NOMO-1 (cell line): ENCODE data around the gene PPP2R2B.
A peak's percentile ranks its signal among the peaks of the same experiment; 100 is the strongest.

ENCODE experiments used
- DNase-seq, 2 experiments: peaks; one replicate each; lab custom pipeline; 2025; ENCODE audit not compliant: unreplicated experiment in 2 of 2; lab: John Stamatoyannopoulos, UW

The PPP2R2B gene

GRCh38 chr5:146828385-146828784 is 50.2 kb downstream of the PPP2R2B start:
- no peak for DNase-seq

DNA sequence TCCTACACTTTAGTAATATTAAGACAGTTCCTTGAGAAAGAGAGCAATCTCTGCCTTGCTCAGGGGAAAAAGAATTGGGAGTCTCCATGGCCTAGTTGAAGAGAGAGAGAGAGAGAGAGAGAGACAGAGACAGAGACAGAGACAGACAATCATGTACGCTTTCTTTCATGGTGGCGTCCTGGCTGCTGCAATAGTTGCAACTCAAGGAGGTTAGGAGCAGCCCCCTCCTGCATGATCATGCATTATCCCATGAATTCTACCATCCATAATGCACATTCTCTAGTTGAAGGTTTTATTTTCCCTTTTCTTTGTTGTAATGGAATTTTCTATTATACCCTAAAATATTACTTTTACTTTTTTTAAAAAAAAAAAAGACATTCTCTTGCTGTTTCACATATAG is 50.7 kb downstream of the PPP2R2B start:
- DNase-seq, result no peak

DNA sequence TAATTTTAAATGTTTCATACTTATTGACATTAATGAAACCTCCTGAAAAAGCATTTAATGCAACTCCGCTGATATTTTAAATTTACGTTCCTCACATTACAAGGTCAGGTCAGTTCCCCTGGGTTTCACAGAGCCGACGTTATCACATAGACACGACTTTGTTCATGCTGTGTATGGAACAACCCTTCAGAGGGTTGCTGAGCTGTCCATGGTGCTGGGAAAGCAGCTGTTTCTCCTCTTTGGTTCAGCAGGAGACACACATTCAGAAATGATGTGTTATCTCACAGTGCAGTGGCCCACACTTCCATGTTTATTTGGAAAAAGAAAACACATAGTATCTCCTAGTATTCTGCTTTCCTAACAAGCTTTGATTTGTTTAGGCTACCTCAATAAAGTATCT is 53.5 kb downstream of the PPP2R2B start:
- no peak for DNase-seq

DNA sequence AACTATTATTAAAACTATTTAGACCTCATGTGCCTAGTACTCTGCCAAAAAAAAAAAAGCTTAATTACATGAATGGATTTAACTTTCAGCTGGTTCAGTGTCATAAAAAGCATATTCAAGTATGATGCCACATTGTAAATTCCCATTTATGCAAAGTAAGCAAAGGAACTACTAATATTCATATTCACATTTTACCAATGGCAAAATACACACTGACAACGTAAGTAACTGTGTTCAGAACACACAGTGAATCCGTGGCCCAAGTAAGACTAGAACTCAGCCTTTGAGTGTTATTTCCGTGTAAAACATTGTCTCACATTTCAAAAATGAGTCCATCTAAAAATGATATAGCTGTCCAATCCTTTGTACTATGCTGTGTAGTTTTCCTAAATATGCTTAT is 56.8 kb downstream of the PPP2R2B start:
- no peak for DNase-seq

DNA sequence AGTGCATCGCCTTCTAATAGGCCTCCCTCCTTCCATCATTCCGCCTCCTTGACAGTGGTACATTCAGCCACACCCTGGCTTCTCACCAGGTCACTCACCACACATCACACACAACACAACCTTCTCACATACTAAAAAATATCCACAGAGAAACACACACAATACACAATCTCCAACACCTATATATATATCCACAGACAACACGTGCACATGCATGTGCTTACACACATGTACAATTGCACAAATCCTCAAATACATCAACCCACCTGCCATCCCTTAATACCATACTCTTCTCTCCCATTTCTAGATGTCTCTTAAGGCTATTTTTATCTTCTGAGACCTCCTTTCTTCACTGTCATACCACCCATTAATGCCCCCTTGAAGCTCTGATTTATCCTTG is 57.6 kb downstream of the PPP2R2B start:
- DNase-seq, result no peak

DNA sequence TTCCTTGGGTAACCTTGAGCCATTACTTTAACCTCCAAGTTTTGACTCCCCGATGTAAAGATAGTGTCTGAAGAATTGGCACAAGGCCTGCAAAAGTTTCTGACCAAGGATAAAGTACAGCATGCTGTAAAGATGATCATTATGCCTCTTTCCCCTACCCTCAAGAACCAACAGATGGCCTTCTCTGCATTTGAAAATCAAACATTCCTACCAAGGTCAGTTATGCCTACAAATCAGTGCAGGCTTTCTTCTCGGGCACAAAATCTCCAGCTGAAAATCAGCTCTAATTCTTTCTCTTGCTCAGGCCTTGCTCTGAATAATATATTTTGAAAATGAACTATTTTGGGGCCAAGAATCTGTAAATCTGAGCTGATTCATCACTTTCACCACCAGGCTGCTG is 59.7 kb downstream of the PPP2R2B start:
- DNase-seq, result no peak

GRCh38 chr5:146817973-146818372 is 60.6 kb downstream of the PPP2R2B start:
- DNase-seq, result no peak

DNA sequence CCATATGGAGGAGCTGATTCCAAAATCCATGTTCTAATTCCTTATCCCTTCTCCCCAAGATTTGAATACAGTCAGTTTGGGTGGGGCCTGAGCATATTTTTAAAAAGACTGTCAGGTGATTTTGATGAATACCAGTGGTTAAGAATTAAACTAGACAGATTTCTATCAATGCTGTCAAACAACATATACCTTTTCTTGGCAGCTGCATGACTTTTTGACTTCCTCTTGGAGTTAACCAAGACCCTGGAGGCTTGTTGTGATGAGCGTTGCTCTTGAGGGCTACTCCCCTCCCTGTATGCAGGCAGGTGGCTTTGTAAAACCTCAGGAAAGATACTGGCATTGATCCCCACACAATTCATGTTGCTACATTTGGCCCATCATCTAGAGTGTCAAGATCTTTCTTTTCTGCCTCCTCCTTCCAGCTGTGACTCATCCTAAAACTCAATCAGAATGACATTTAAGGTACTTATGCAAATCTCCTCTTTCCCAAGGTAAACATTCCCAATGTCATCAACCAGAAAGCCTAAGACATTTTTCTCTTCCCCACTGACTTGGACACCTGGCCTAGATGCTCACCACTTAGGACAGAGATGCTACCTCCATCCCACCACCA is 61.7 kb downstream of the PPP2R2B start:
- no peak for DNase-seq

DNA sequence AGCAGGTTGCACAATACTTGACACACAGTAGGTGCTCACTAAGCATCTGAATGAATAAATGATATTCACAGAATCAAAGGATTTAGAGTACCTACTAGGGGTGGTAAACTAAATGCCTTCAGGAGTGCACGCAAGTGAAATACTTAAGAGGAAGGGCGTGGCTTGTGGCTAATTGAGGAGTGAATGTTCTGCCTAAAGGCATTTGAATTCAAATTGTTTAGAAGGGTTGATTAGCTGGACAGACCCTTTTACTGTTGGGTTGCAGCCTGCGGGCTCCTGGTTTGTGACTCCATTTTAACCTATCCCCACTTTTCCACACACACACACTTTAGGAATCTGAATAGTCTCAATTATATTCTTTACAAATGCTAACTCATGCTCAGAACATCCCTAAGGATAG is 63.1 kb downstream of the PPP2R2B start:
- no peak for DNase-seq

GRCh38 chr5:146813346-146814157 is 65.0 kb downstream of the PPP2R2B start:
- DNase-seq, result peak; percentile 34 to 60

DNA sequence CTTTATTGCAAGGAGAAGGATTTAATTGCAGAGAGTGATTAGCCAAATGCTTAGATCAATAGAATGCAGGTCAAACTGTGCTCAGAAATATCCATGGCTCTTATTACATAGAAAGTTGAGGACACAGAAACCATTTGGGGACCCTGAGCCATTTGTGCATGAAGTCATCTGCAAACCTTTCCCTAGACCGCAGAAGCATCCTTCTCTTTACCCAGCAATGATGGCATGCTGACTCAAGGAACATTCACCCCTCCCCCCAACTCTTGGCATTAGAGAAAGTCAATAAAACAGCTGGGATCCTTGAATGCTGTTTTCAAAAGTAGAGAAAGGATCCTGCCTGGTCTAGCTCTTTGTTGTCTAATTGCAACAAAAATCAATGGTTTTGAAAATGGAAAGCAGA is 73.5 kb downstream of the PPP2R2B start:
- DNase-seq, result no peak

DNA sequence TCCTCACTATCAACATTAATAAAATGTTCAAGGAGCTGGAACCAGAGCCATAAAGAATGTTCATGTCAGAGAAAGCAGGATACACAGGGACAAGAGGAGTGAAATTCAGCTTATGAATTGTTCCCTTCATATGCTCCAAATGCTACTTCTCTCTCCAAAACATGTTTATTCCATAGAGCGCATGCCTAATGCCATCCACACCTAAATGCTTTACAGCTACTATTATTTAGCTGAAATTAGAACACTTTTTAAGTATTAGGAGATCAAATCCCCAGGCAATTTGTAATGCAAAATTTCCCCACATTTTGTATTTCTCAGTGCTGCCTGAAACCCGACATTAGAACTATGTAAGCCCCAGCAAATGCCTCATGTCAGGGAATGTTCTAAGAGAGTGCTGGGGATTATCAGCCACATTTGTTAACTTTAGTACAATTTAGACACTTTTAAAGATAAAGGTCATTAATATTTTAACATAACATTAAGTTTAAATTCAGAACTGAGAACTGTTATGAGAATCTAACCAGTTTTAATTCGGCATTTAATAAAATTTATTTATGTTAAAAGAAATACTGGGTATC is 75.5 kb downstream of the PPP2R2B start:
- no peak for DNase-seq

GRCh38 chr5:146799671-146800070 is 78.9 kb downstream of the PPP2R2B start:
- no peak for DNase-seq

GRCh38 chr5:146799231-146799630 is 79.3 kb downstream of the PPP2R2B start:
- DNase-seq, result no peak

DNA sequence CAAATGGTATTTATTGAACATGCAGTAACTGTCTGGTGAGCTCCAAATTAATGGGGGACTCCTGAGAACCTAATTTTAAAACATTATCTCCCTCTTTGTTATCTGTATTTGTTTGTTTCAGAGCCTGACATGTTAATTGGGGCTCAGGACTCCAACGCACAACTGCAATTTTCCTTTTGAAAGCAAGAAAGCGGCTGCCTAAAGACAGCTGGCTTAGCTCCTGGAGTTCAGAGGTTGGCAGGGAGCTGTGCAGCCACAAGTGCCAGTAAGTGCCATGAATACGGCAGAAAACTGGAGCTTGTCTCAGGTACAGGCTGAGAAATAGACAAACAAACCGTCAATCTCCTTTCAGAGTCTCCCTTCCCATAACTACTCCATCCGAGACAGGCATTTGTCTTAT is 80.9 kb downstream of the PPP2R2B start:
- DNase-seq, result no peak

- DNase-seq, result no peak
These were observed 81.6 kb downstream of the PPP2R2B start for GRCh38 chr5:146796911-146797310.

DNA sequence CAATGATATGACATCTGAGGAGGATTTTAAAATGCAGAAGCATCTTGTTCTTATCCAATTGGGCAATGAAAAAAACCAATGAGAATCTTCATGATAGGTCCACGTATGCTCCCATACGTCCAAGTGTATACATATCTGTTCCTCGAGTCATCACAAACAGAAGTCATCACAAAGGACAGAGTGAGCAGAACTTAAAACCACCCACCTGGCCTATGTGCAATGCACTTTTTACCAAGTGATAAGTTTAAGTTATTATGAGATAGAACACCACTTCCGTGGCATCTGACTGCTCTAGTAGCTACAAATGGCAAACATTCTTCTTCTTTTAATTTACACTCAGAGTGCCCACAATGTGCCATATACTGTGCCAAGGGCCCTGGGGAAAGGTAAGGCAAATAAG is 82.4 kb downstream of the PPP2R2B start:
- DNase-seq, result no peak

DNA sequence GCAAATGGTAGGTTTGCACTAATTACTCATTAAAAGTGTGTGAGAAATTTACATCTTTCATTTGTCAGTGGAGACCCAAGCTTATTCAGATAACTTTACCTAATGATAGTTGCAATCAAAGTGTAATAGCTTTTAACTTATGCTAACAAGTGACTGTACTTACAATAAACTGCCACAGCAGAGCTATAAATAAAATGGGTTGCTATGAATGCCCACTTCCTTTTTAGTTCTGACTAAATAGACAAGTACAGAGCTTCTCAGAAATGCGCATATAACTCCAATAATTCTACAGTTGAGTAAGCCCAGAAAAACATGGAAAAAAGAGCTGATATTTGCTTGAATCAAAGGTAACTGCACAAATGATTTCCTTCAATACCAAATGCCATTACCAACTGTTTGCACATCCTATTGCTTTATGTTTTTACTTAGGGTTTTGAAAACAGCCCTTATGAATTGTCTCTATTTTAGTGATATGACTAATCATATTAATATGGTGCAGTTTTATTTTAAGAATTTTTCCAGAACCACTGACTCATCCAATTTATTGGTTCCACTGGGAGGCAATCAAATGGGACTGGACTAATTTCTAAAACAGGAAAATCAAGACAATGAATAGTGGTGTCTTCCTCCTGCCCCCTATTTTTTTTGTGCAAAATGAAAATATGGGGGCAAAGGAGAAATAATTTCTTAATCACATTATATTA is 84.1 kb downstream of the PPP2R2B start:
- DNase-seq, result peak in 1 of 2 experiments; percentile 11

- no peak for DNase-seq
These were observed 84.8 kb downstream of the PPP2R2B start for GRCh38 chr5:146793709-146794108.

DNA sequence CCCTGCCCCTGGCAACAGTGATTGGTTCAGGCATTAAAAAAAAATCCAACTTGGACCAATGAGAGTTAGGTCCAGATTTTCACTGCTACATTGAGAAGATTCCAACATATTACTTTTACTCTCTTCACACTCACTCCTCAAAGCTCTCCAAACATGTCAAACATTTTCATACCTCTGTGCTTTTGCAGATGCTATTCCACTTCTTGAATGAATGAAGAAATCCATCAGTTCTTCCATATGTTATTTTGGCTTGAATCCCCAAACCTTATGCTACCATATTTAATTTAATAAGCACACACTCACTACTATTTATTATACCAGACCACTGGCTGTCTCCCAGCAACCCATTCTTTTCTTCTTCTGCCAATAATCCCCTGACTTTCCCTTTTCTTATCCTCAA is 87.1 kb downstream of the PPP2R2B start:
- DNase-seq, result no peak
